B cell (primary cell): Measurements from ENCODE around the gene ALOX15B. TPM values are rescaled to one million over a fixed set of nuclear protein-coding genes. Genes with fewer than 3 reads are reported as not detected.

ENCODE experiments used
- ATAC-seq: fragments of 200-7000 bp; cut with Tn5 transposase; one replicate; pipeline ENCODE4 v1.10.0; 2021; ENCODE audit warnings: low read depth, mild to moderate bottlenecking, moderate number of reproducible peaks, moderate library complexity
- CTCF ChIA-PET: fragments of 350-600 bp; sonication (Branson Sonifier 250); formaldehyde crosslinking; loops from one replicate; lab custom pipeline; 2021; ENCODE audit warnings: antibody characterized with exemption, inconsistent platforms; lab: Charles Lee
- POLR2A ChIA-PET: fragments of 350-600 bp; sonication (Branson Sonifier 250); formaldehyde crosslinking; loops from one replicate; lab custom pipeline; 2021; ENCODE audit warnings: antibody characterized with exemption; lab: Charles Lee
- DNase-seq: peaks from one replicate; pipeline ENCODE4 v3.0.0; 2013
- H2AFZ ChIP-seq: 2 replicates; pipeline ENCODE4 v1.6.1; 2012; ENCODE audit warnings: mild to moderate bottlenecking, low read depth, low read length; ENCODE audit not compliant: insufficient read depth, poor library complexity, severe bottlenecking
- H3K27ac ChIP-seq, 2 donors: 1 replicate in 1 of 2; 2 replicates in 1 of 2; pipeline ENCODE4 v1.5.1; 2012 to 2013; ENCODE audit warnings: low read length in 2 of 2, mild to moderate bottlenecking in 2 of 2, moderate library complexity in 1 of 2
- H3K27me3 ChIP-seq, 4 experiments: fragments of 200-600 bp in 1 of 4; sonication (generic) in 1 of 4; replicated peaks in 1 of 4; 1 replicate in 2 of 4; 2 replicates in 2 of 4; pipeline versions ENCODE4 v1.6.1 to v1.7.0; 2013 to 2016; ENCODE audit warnings: low read length in 3 of 4, mild to moderate bottlenecking in 2 of 4, mixed read lengths in 1 of 4, moderate library complexity in 1 of 4; ENCODE audit not compliant: insufficient read depth in 4 of 4, control insufficient read depth in 3 of 4; ENCODE audit errors: control extremely low read depth in 1 of 4
- H3K36me3 ChIP-seq, 2 experiments: replicated peaks in 1 of 2; 1 replicate in 1 of 2; 2 replicates in 1 of 2; pipeline versions ENCODE4 v1.6.1 to v1.7.1; 2013; ENCODE audit warnings: low read length in 1 of 2; ENCODE audit not compliant: insufficient read depth in 2 of 2, control insufficient read depth in 1 of 2; ENCODE audit errors: control extremely low read depth in 1 of 2, extremely low read depth in 1 of 2
- H3K4me1 ChIP-seq, 2 donors: fragments of 200-600 bp in 1 of 2; sonication (generic) in 1 of 2; 1 replicate in 1 of 2; 2 replicates in 1 of 2; pipeline versions ENCODE4 v1.5.1 to v1.6.1; 2013 to 2017; ENCODE audit warnings: low read length in 2 of 2; ENCODE audit not compliant: control insufficient read depth in 2 of 2, insufficient read depth in 2 of 2
- H3K4me2 ChIP-seq: replicated peaks from 2 replicates; pipeline ENCODE3; 2012; ENCODE audit warnings: mild to moderate bottlenecking, low read depth, low read length; ENCODE audit not compliant: poor library complexity, severe bottlenecking
- H3K4me3 ChIP-seq, 5 experiments: fragments of 200-600 bp in 1 of 5; sonication (generic) in 1 of 5; 1 replicate in 3 of 5; 2 replicates in 2 of 5; pipeline versions ENCODE4 v1.5.1 to v1.7.0; 2011 to 2016; ENCODE audit warnings: low read length in 4 of 5, mild to moderate bottlenecking in 4 of 5, low read depth in 2 of 5, control low read depth in 1 of 5, moderate library complexity in 1 of 5; ENCODE audit not compliant: insufficient read depth in 1 of 5; ENCODE audit errors: control extremely low read depth in 1 of 5, extremely low read depth in 1 of 5
- H3K79me2 ChIP-seq: fragments of 200-600 bp; sonication (generic); one replicate; pipeline ENCODE4 v1.6.0; 2016; ENCODE audit warnings: low read length; ENCODE audit not compliant: control insufficient read depth, insufficient read depth
- H3K9ac ChIP-seq: fragments of 200-600 bp; sonication (generic); 2 replicates; pipeline ENCODE4 v1.6.1; 2017; ENCODE audit warnings: mild to moderate bottlenecking, low read length, moderate library complexity
- H3K9me3 ChIP-seq, 3 donors: one replicate each; pipeline versions ENCODE4 v1.6.1 to v1.7.1; 2013; ENCODE audit warnings: low read length in 2 of 3; ENCODE audit not compliant: control insufficient read depth in 2 of 3, insufficient read depth in 1 of 3; ENCODE audit errors: control extremely low read depth in 1 of 3
- H4K20me1 ChIP-seq: 2 replicates; pipeline ENCODE4 v1.6.0; 2012; ENCODE audit warnings: mild to moderate bottlenecking, low read length; ENCODE audit not compliant: insufficient read depth, control insufficient read depth, poor library complexity, severe bottlenecking
- H3K27ac Mint-ChIP-seq: one replicate; pipeline ENCODE4 v1.8.0; 2021; ENCODE audit warnings: mixed read lengths
- H3K27me3 Mint-ChIP-seq: one replicate; pipeline ENCODE4 v1.8.0; 2021; ENCODE audit warnings: mixed read lengths
- H3K4me1 Mint-ChIP-seq: one replicate; pipeline ENCODE4 v1.8.0; 2021; ENCODE audit warnings: mixed read lengths
- H3K4me3 Mint-ChIP-seq: one replicate; pipeline ENCODE4 v1.8.0; 2021; ENCODE audit warnings: mixed read lengths
- H3K9me3 Mint-ChIP-seq: one replicate; pipeline ENCODE4 v1.8.0; 2022; ENCODE audit warnings: mixed read lengths; ENCODE audit not compliant: insufficient read depth
- CTCF ChIP-seq: fragments of 200-600 bp; IDR thresholded peaks from one replicate; pipeline ENCODE4 v1.8.0; 2022; ENCODE audit warnings: antibody characterized with exemption, mild to moderate bottlenecking
- EZH2 ChIP-seq: IDR thresholded peaks from 2 replicates; pipeline ENCODE4 v1.6.1; 2012; ENCODE audit warnings: borderline replicate concordance, low read depth, mild to moderate bottlenecking, moderate library complexity, low read length; ENCODE audit not compliant: insufficient read depth, poor library complexity, severe bottlenecking
- WGBS: methylation state at CpG from one replicate; pipeline ENCODE4 v1.1.5; 2013; ENCODE audit warnings: missing lambda C conversion rate; ENCODE audit not compliant: insufficient coverage; 5-methylcytosine and 5-hydroxymethylcytosine counted together
- intact Hi-C: fragments of 100-400 bp; cut with micrococcal nuclease; formaldehyde crosslinking; loops from one replicate; pipeline ENCODE4 v1.10.0; 2022
- polyA plus RNA-seq: library from polyadenylated mRNA; depleted of rRNA; stranded (reverse); fragments of >200 nt; gene quantifications from 2 replicates; pipeline ENCODE4 v1.2.3, GENCODE V29; 2012
- total RNA-seq, 2 donors: library from RNA; stranded (reverse); fragments of 120-200 nt in 1 of 2; gene quantifications; 1 replicate in 1 of 2; 2 replicates in 1 of 2; pipeline versions ENCODE4 v1.2.3 to v1.2.4, GENCODE V29; 2013 to 2022

Gene ALOX15B
- total and polyA plus RNA-seq, 2 donors (not counting 1 experiment from before 2014, with no cell fraction given): 0.03 TPM; not detected in 1

GRCh38 chr17:8075574-8076342 lies 36.9 kb downstream of the ALOX15B start:
- Histone ChIP-seq H3K27ac (no peak overlapping the region), H3K27me3 (peaks cover 0 to 55% (median 38%) of the 10 kb centered on the region in 4 experiments), H3K9ac (no peak overlapping the region), H2AFZ (no peak overlapping the region), H4K20me1 (peaks cover 6% of the 10 kb centered on the region), H3K79me2 (peaks cover 7% of the 10 kb centered on the region), H3K4me1 (peaks cover 37 to 40% of the 10 kb centered on the region in 2 donors), H3K4me3 (no peak overlapping the region), H3K9me3 (peaks cover 0 to 19% (median 0%) of the 10 kb centered on the region in 3 donors), H3K4me2 (no peak overlapping the region), H3K36me3 (no peaks in the 10 kb centered on the region)
- ChIA-PET POLR2A (no interaction called here), CTCF (interaction anchor here (0.6 to 11.5 kb wide), 12 partner anchors 8 to 448 kb away, joined by 3 to 360 read pairs (median 10); partner anchors contain the start of genes ALOX12B, ALOXE3, SAT2 and SLC25A35)
- 98% methylated on average over 13 of the region's 14 CpGs for WGBS
- intact Hi-C loops: no loop called here
- no peak overlapping the region for H3K4me3 Mint-ChIP-seq
- H3K4me1 Mint-ChIP-seq: peaks cover 34% of the 10 kb centered on the region
- H3K27me3 Mint-ChIP-seq: peaks cover 41% of the 10 kb centered on the region
- ATAC-seq (no peak), DNase-seq (no peak)
- H3K27ac Mint-ChIP-seq: no peak overlapping the region
- H3K9me3 Mint-ChIP-seq: no peaks in the 10 kb centered on the region
- no peak for TF ChIP-seq EZH2
- no peak for TF ChIP-seq CTCF
